Uterus (tissue), 4 donors: ENCODE results near the gene PNPLA8. TPM values are rescaled to one million over a fixed set of nuclear protein-coding genes. Genes with fewer than 3 reads are reported as not detected.

Source experiments
- DNase-seq, 2 donors: peaks; one replicate each; pipeline ENCODE4 v3.0.0-alpha.2; 2019 to 2020
- H3K27ac ChIP-seq, 2 donors: fragments of 200-600 bp; sonication (generic); 1 replicate in 1 of 2; 2 replicates in 1 of 2; pipeline ENCODE4 v1.5.1; 2016 to 2018
- H3K27me3 ChIP-seq, 2 donors: fragments of 200-600 bp; sonication (generic); one replicate each; pipeline ENCODE4 v1.5.1; 2018 to 2019; ENCODE audit warnings: control low read depth in 1 of 2
- H3K36me3 ChIP-seq, 2 donors: fragments of 200-600 bp; sonication (generic); one replicate each; pipeline ENCODE4 v1.5.1; 2019; ENCODE audit warnings: control low read depth in 1 of 2
- H3K4me1 ChIP-seq, 2 donors: fragments of 200-600 bp; sonication (generic); one replicate each; pipeline ENCODE4 v1.5.1; 2018 to 2019; ENCODE audit warnings: control low read depth in 1 of 2
- H3K4me3 ChIP-seq, 2 donors: fragments of 200-600 bp; sonication (generic); 1 replicate in 1 of 2; 2 replicates in 1 of 2; pipeline ENCODE4 v1.5.1; 2018 to 2019; ENCODE audit warnings: mild to moderate bottlenecking in 1 of 2
- H3K9me3 ChIP-seq, 2 donors: fragments of 200-600 bp; sonication (generic); one replicate each; pipeline ENCODE4 v1.5.1; 2019; ENCODE audit warnings: control low read depth in 1 of 2
- CTCF ChIP-seq, 4 experiments: fragments of 200-600 bp in 2 of 4; fragments of 450-650 bp in 2 of 4; sonication (generic) in 2 of 4; IDR thresholded peaks; one replicate each; pipeline ENCODE4 v1.5.1; 2016 to 2019; ENCODE audit warnings: antibody characterized with exemption in 4 of 4, mild to moderate bottlenecking in 2 of 4, moderate library complexity in 1 of 4
- POLR2A ChIP-seq, 2 donors: fragments of 450-650 bp; IDR thresholded peaks; one replicate each; pipeline ENCODE4 v1.6.1; 2016; ENCODE audit warnings: antibody characterized with exemption in 2 of 2, mild to moderate bottlenecking in 1 of 2, moderate library complexity in 1 of 2
- intact Hi-C: fragments of 100-400 bp; cut with DNase I; formaldehyde crosslinking; loops from one replicate; pipeline ENCODE4 v1.15.1; 2023; ENCODE audit warnings: low total_unique reads
- total RNA-seq, 4 donors: library from RNA; depleted of rRNA in 3 of 4; stranded (reverse); fragments of >200 nt in 3 of 4; gene quantifications; one replicate each; pipeline versions ENCODE4 v1.1.0 to v1.2.4, GENCODE V29; 2014 to 2023
- donor health status: DM: yes; HTN: yes; CAD: no.

The PNPLA8 gene
- total RNA-seq, 4 donors from 2014 or later, result 31.4 to 57.1 (median 46.7) TPM

- H3K9me3 ChIP-seq, result no peaks in the 10 kb centered on the region
- H3K27ac ChIP-seq, result no peak overlapping the region
- intact Hi-C loops, result no loop called here
- DNase-seq, result no peak
- no peaks in the 10 kb centered on the region for H3K4me1 ChIP-seq
- no peak overlapping the region for H3K4me3 ChIP-seq
- TF ChIP-seq POLR2A (IDR thresholded peaks at IDR 0.05) (no peak), CTCF (IDR thresholded peaks at IDR 0.05) (no peak)
- no peaks in the 10 kb centered on the region for H3K36me3 ChIP-seq
- H3K27me3 ChIP-seq, result no peaks in the 10 kb centered on the region
Measured at GRCh38 chr7:108484137-108484536, 41.8 kb downstream of the PNPLA8 start.

- intact Hi-C loops, result no loop called here
- Histone ChIP-seq H3K4me3 (no peak overlapping the region), H3K9me3 (no peaks in the 10 kb centered on the region), H3K36me3 (no peaks in the 10 kb centered on the region), H3K27me3 (no peaks in the 10 kb centered on the region), H3K4me1 (no peaks in the 10 kb centered on the region), H3K27ac (no peak overlapping the region)
- no peak for DNase-seq
- TF ChIP-seq CTCF (IDR thresholded peaks at IDR 0.05) (no peak), POLR2A (IDR thresholded peaks at IDR 0.05) (no peak)
Measured at GRCh38 chr7:108480311-108480710, 45.6 kb downstream of the PNPLA8 start.

GRCh38 chr7:108479751-108480150 is 46.2 kb downstream of the PNPLA8 start:
- TF ChIP-seq POLR2A (IDR thresholded peaks at IDR 0.05), result no peak
- TF ChIP-seq CTCF (IDR thresholded peaks at IDR 0.05), result no peak
- intact Hi-C loops, result no loop called here
- H3K27ac ChIP-seq, result no peak overlapping the region
- no peak overlapping the region for H3K4me3 ChIP-seq
- no peaks in the 10 kb centered on the region for H3K4me1 ChIP-seq
- DNase-seq, result no peak
- no peaks in the 10 kb centered on the region for H3K27me3 ChIP-seq
- H3K36me3 ChIP-seq, result no peaks in the 10 kb centered on the region
- no peaks in the 10 kb centered on the region for H3K9me3 ChIP-seq

- intact Hi-C loops, result no loop called here
- no peaks in the 10 kb centered on the region for H3K27me3 ChIP-seq
- TF ChIP-seq POLR2A (IDR thresholded peaks at IDR 0.05) (no peak), CTCF (IDR thresholded peaks at IDR 0.05) (no peak)
- no peak overlapping the region for H3K27ac ChIP-seq
- no peaks in the 10 kb centered on the region for H3K9me3 ChIP-seq
- H3K36me3 ChIP-seq, result no peaks in the 10 kb centered on the region
- no peak overlapping the region for H3K4me3 ChIP-seq
- no peak for DNase-seq
- H3K4me1 ChIP-seq, result no peaks in the 10 kb centered on the region
Measured at GRCh38 chr7:108479118-108479517, 46.8 kb downstream of the PNPLA8 start.

GRCh38 chr7:108468246-108468645 is 57.7 kb downstream of the PNPLA8 start:
- DNase-seq, result no peak
- TF ChIP-seq CTCF (IDR thresholded peaks at IDR 0.05), result no peak
- no peak for TF ChIP-seq POLR2A (IDR thresholded peaks at IDR 0.05)
- Histone ChIP-seq H3K9me3 (no peaks in the 10 kb centered on the region), H3K36me3 (no peaks in the 10 kb centered on the region), H3K4me3 (no peak overlapping the region), H3K27me3 (no peaks in the 10 kb centered on the region), H3K4me1 (no peaks in the 10 kb centered on the region), H3K27ac (no peak overlapping the region)
- intact Hi-C loops, result no loop called here
